GM19395 (cell line): Measurements from ENCODE around the gene PRKN.
"Not testable (repeated sequence)": the region's sequence is repeated elsewhere in the genome, so short reads cannot be mapped to it uniquely, and the experiment has no call there.

ENCODE experiments used
- ATAC-seq: cut with Tn5 transposase; IDR thresholded peaks from one replicate; pipeline ENCODE4 v1.9.1; 2021; ENCODE audit warnings: mild to moderate bottlenecking, moderate library complexity; ENCODE audit not compliant: unreplicated experiment

Gene PRKN

DNA sequence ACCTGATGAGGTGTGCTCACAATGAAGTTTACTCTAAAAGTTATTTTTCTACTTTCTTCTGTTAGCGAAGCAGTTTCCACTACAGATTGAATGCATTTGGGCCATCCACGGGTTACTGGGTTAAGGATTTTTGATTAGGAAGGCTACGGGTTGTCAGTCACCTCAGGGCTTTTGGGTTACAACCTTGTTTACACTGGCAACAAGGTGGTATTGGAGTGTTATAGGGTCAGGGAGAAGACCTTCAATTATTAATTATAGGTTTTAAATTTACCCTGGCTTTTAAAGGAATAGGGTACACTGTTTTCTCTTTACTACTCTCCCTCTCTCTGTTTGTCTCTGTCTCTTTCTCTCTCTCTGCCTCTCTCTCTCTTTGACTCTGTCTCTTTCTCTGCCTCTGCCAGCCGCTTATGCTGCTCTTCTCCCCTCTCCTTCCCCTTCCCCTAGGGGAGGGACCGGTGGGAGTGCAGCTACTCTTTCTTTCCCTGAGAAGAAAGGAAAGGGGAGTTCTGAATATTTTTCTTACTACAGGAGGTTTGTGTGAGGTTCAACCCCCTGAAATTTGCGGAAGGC, 1413.5 kb downstream of the PRKN start:
- no peak for ATAC-seq

DNA sequence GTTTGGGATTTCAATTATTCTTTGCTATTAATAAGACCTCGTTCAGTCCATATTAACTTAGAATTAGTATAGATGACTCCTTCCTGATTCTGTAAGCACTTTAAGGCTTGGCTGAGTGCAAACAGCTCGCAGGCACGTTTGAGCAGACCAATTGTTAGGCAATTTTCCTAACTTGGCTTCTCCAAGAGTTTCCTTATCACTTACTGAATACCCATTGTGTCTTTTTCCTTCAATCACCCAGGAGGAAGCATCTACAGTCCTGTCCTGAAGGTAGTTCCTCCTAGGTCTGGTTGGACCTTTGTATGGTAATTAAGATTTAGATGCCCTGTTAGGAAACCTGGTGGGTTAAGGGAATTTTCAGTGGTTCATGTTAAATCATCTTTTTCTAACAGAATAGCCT, 1414.1 kb downstream of the PRKN start:
- not testable (repeated sequence) for ATAC-seq

DNA sequence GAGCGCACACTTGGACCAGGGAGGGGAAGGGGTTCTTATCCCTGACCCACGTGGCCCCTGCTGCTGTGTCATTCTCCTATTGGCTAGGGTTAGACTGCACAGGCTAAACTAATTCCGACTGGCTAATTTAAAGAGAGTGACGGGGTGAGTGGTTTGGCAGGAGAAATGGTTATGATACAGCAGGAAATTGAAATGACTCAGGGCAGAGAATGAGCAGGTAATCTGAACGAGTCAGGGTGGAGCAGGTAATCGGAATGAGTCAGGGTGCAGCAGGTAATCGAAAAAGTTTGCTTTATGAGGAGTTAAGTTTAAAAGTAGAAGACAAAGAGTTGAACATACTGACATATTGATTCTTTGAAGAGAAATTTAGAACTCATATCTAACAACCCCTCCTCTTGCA, 1417.8 kb downstream of the PRKN start:
- ATAC-seq = not testable (repeated sequence)

DNA sequence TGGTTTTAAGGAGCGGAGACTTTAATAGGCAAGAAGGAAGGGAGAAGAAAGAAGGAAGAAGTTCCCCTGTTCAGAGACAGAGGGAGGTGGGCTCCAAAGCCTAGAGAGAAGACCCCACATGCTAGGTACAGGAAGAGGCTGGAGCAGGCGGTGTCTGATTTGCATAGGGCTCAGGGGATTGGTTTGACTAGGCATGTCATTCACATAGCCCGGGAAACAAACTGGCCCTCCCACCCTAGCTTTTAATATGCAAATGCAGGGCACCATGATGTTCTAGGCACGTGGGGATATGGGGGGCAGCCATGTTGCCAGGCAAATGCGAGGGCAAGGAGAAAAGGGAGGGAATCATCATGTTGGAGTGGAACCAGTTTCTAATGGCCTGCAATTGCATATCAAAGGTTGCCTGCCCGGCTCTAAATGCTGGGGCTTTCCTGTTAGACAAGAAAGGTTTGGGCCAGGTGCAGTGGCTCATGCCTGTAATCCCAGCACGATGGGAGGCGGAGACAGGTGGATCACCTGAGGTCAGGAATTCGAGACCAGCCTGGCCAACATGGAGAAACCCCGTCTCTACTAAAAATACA, 1419.4 kb downstream of the PRKN start:
- ATAC-seq = no peak

DNA sequence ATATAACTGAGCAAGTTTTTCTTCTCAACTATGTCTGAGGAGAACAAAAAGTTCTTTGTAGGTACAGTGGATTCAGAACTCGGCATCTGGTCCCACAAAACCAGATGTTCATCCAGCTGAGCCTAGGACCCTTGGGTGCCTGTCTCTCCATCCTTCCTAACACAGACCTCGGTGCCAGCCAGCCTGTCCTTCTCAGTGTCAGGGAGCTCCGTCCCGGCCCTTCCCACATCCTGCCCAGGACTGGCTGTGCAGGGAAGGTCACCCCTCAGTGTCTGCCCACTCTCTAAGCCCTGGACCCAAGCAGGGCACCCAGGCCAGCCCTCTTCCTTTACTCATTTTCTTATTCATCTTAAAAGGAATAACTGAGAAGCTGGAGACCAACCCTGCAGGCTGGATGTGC, 1421.7 kb downstream of the PRKN start:
- ATAC-seq = no peak

DNA sequence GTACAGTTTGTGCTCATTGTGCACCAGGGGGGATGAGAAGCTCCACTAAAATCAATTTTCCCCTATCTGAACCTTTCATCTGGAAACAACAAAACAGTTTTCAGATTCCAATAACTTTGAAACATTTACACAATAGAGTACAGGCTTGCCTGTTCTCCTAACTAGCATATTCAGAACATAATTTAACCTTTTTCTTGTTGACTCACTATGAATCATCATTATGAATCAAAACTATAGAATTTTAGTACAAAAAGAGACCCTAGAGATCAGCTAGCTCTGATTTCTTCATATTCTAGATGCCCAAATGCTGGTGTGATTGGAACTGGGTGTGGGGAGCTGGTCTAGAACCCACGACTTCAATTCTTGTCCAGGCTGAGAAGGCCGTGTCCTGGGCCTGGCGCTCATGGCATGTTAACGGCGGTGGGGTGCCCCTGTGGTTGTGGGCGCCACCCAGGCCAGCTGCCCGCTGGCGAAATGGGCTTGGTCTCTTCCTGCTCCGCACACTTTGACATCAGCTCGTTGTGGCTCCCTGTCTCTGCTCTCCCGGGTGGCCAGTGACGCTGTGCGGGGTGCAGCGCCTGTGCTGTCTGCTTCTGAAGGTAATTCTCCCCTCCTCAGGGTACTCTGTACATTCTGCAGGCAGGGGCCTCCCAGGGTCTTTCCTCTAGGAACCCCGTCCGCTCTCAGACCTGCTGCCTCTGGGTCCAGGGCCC, 1423.8 kb downstream of the PRKN start:
- no peak for ATAC-seq

DNA sequence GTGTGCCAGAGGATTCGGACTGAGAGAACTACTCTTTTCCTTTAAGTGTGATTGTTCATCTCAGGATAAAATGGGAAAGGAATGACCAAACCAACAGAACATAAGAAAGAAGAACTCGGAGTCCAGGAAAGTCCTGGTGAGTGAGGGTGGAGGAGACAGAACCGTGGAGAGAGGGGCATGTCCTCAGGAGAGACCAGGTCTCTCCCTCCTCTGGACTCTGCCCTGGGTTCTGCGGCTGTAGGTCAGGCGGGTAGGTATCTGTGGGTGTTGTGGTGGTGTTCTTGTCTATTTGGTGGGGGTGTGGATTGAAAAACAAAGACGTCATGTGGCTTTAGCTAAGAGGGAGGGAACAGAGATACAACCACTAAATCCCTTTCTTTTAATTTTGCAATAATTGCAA, 1424.6 kb downstream of the PRKN start:
- no peak for ATAC-seq

DNA sequence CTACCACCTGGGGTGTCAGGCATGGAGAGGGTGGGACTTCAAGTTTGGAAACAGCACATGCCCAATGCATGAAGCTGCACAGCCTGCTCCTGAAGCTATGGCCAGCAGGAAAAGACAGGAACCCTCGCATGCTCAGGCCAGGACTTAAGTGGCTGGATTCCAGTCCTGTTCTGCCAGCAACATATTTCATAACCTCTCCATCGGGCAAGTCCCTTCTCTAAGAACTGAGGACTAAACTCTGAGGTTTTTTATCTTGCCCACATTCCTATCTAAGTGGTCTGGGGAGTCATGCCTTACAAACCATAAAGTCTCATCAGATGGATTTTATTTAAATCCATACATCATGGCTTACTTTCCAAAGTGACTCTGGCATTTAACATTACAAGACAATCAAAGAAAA, 1426.2 kb downstream of the PRKN start:
- no peak for ATAC-seq

DNA sequence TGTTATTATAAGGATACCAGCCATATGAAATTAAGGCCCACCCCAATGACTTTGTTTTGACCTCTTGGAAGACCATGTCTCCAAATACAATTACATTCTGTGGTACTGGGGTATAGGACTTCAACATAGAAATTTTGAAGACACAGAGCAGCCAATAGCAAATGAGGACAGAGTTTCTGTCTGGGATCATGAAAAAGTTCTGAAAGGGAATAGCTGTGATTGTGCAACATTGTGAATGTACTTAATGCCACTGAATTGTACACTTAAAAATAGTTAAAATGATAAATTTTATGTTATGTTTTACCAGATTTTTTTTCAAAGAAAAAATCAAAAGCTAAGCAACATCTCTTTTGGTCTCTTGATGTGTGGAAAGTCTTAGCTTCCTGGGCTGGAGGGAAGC, 1426.7 kb downstream of the PRKN start:
- no peak for ATAC-seq

DNA sequence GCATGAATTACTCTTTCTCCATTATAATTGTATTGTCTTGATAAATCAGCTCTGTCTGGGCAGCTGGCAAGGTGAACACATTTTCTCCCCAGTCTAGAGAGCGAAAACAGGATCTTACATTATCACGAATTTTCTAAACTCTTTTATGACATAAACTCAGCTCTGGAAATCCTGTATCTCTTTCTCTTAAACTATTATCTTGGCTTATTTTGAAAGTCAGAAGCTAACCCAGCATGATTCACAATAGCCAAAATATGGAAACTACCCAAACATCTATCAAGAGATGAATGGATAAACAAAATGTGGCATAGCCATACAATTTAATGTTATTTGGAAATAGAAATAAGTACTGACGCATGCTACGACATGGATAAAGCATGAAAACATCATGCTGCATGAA, 1427.8 kb downstream of the PRKN start:
- no peak for ATAC-seq
